Measurements from ENCODE around the gene RCN1. TPM values are rescaled to one million over a fixed set of nuclear protein-coding genes. Genes with fewer than 3 reads are reported as not detected.

Gene RCN1
- total and polyA plus RNA-seq, 9 of the 15 experiments (the other 6 are each of a cell fraction or from before 2014, with no cell fraction given) = 2.1 to 8.7 (median 7.2) TPM

DNA sequence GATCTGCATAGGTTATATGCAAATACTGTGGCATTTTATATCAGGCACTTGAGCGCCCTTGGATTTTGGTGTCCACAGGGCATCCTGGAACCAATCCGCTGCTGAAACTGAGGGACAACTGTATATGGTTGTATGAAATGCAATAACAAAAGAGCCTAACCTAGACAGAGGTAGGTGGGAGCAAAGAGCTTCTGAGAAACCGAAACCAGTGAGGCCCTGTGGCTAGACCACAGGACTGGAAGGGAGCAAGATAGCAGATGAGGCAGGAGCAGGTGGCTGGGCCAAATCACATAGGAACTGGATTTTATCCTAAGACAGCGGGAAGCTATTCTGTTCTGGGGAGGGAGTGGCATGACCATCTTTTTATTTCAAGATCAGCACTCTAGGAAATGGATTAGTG lies 30.1 kb downstream of the RCN1 start (continued):
- TF ChIP-seq, protein P1, sequence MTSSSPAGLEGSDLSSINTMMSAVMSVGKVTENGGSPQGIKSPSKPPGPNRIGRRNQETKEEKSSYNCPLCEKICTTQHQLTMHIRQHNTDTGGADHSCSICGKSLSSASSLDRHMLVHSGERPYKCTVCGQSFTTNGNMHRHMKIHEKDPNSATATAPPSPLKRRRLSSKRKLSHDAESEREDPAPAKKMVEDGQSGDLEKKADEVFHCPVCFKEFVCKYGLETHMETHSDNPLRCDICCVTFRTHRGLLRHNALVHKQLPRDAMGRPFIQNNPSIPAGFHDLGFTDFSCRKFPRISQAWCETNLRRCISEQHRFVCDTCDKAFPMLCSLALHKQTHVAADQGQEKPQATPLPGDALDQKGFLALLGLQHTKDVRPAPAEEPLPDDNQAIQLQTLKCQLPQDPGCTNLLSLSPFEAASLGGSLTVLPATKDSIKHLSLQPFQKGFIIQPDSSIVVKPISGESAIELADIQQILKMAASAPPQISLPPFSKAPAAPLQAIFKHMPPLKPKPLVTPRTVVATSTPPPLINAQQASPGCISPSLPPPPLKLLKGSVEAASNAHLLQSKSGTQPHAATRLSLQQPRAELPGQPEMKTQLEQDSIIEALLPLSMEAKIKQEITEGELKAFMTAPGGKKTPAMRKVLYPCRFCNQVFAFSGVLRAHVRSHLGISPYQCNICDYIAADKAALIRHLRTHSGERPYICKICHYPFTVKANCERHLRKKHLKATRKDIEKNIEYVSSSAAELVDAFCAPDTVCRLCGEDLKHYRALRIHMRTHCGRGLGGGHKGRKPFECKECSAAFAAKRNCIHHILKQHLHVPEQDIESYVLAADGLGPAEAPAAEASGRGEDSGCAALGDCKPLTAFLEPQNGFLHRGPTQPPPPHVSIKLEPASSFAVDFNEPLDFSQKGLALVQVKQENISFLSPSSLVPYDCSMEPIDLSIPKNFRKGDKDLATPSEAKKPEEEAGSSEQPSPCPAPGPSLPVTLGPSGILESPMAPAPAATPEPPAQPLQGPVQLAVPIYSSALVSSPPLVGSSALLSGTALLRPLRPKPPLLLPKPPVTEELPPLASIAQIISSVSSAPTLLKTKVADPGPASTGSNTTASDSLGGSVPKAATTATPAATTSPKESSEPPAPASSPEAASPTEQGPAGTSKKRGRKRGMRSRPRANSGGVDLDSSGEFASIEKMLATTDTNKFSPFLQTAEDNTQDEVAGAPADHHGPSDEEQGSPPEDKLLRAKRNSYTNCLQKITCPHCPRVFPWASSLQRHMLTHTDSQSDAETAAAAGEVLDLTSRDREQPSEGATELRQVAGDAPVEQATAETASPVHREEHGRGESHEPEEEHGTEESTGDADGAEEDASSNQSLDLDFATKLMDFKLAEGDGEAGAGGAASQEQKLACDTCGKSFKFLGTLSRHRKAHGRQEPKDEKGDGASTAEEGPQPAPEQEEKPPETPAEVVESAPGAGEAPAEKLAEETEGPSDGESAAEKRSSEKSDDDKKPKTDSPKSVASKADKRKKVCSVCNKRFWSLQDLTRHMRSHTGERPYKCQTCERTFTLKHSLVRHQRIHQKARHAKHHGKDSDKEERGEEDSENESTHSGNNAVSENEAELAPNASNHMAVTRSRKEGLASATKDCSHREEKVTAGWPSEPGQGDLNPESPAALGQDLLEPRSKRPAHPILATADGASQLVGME (CRISPR knock-in tag; IDR thresholded peaks at IDR 0.05) = no peak
- TF ChIP-seq ZNF431 (CRISPR knock-in tag; IDR thresholded peaks at IDR 0.05) (no peak), C11orf30 (IDR thresholded peaks at IDR 0.05; ENCODE audit: low read depth) (no peak), SPI1 (IDR thresholded peaks at IDR 0.05; ENCODE audit: borderline replicate concordance, low read depth, low read length) (no peak), COPS2 (conservative IDR thresholded peaks at IDR 0.05) (no peak), POLR2B (IDR thresholded peaks at IDR 0.05; ENCODE audit: low read depth, partially characterized antibody) (no peak), ZNF253 (CRISPR knock-in tag; conservative IDR thresholded peaks at IDR 0.05) (no peak), MTA1 (IDR thresholded peaks at IDR 0.05; ENCODE audit: borderline replicate concordance) (no peak), SREBF1 (IDR thresholded peaks at IDR 0.05; ENCODE audit: borderline replicate concordance, low read depth, low read length) (no peak)
- TF ChIP-seq, protein P2, sequence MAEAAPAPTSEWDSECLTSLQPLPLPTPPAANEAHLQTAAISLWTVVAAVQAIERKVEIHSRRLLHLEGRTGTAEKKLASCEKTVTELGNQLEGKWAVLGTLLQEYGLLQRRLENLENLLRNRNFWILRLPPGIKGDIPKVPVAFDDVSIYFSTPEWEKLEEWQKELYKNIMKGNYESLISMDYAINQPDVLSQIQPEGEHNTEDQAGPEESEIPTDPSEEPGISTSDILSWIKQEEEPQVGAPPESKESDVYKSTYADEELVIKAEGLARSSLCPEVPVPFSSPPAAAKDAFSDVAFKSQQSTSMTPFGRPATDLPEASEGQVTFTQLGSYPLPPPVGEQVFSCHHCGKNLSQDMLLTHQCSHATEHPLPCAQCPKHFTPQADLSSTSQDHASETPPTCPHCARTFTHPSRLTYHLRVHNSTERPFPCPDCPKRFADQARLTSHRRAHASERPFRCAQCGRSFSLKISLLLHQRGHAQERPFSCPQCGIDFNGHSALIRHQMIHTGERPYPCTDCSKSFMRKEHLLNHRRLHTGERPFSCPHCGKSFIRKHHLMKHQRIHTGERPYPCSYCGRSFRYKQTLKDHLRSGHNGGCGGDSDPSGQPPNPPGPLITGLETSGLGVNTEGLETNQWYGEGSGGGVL (CRISPR knock-in tag; IDR thresholded peaks at IDR 0.05) = no peak
- TF ChIP-seq, protein P3, sequence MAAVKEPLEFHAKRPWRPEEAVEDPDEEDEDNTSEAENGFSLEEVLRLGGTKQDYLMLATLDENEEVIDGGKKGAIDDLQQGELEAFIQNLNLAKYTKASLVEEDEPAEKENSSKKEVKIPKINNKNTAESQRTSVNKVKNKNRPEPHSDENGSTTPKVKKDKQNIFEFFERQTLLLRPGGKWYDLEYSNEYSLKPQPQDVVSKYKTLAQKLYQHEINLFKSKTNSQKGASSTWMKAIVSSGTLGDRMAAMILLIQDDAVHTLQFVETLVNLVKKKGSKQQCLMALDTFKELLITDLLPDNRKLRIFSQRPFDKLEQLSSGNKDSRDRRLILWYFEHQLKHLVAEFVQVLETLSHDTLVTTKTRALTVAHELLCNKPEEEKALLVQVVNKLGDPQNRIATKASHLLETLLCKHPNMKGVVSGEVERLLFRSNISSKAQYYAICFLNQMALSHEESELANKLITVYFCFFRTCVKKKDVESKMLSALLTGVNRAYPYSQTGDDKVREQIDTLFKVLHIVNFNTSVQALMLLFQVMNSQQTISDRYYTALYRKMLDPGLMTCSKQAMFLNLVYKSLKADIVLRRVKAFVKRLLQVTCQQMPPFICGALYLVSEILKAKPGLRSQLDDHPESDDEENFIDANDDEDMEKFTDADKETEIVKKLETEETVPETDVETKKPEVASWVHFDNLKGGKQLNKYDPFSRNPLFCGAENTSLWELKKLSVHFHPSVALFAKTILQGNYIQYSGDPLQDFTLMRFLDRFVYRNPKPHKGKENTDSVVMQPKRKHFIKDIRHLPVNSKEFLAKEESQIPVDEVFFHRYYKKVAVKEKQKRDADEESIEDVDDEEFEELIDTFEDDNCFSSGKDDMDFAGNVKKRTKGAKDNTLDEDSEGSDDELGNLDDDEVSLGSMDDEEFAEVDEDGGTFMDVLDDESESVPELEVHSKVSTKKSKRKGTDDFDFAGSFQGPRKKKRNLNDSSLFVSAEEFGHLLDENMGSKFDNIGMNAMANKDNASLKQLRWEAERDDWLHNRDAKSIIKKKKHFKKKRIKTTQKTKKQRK (IDR thresholded peaks at IDR 0.05; ENCODE audit: borderline replicate concordance, low read depth, low read length) = no peak
- TF ChIP-seq, protein P4, sequence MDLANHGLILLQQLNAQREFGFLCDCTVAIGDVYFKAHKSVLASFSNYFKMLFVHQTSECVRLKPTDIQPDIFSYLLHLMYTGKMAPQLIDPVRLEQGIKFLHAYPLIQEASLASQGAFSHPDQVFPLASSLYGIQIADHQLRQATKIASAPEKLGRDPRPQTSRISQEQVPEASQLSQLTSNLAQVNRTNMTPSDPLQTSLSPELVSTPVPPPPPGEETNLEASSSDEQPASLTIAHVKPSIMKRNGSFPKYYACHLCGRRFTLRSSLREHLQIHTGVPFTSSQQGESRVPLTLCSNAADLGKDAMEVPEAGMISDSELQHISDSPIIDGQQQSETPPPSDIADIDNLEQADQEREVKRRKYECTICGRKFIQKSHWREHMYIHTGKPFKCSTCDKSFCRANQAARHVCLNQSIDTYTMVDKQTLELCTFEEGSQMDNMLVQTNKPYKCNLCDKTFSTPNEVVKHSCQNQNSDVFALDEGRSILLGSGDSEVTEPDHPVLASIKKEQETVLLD (IDR thresholded peaks at IDR 0.05) = no peak
- TF ChIP-seq, protein P5, sequence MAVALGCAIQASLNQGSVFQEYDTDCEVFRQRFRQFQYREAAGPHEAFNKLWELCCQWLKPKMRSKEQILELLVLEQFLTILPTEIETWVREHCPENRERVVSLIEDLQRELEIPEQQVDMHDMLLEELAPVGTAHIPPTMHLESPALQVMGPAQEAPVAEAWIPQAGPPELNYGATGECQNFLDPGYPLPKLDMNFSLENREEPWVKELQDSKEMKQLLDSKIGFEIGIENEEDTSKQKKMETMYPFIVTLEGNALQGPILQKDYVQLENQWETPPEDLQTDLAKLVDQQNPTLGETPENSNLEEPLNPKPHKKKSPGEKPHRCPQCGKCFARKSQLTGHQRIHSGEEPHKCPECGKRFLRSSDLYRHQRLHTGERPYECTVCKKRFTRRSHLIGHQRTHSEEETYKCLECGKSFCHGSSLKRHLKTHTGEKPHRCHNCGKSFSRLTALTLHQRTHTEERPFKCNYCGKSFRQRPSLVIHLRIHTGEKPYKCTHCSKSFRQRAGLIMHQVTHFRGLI (CRISPR knock-in tag; IDR thresholded peaks at IDR 0.05) = no peak
